ENCODE results near the gene SH2D3C.
"Not testable (repeated sequence)": the region's sequence is repeated elsewhere in the genome, so short reads cannot be mapped to it uniquely, and the experiment has no call there.

The SH2D3C gene

GRCh38 chr9:127785933-127786772 lies 7.7 kb upstream of the SH2D3C start, which contains the start of gene CDK9:
CDK9 (plus strand) TSS chr9:127786034; CDS start chr9:127786149, 115 bp downstream.
- in situ Hi-C loops (cut with MboI; ENCODE audit: low sequenced_read_pairs) = no loop called here

- in situ Hi-C loops (cut with MboI; ENCODE audit: low sequenced_read_pairs) = no loop called here
Observed at GRCh38 chr9:127785023-127785932, 6.8 kb upstream of the SH2D3C start.

- in situ Hi-C loops (cut with MboI; ENCODE audit: low sequenced_read_pairs) = no loop called here
Observed at GRCh38 chr9:127783111-127784008, 4.9 kb upstream of the SH2D3C start.

GRCh38 chr9:127781806-127782205 lies 3.3 kb upstream of the SH2D3C start:
- in situ Hi-C loops (cut with MboI; ENCODE audit: low sequenced_read_pairs) = no loop called here

- in situ Hi-C loops (cut with MboI; ENCODE audit: low sequenced_read_pairs) = not testable (repeated sequence)
Observed at GRCh38 chr9:127780909-127781308, 2.4 kb upstream of the SH2D3C start.

GRCh38 chr9:127780126-127780885 lies 1.8 kb upstream of the SH2D3C start:
- in situ Hi-C loops (cut with MboI; ENCODE audit: low sequenced_read_pairs) = no loop called here

GRCh38 chr9:127779136-127779981 lies 893 bp upstream of the SH2D3C start:
- in situ Hi-C loops (cut with MboI; ENCODE audit: low sequenced_read_pairs) = no loop called here

- in situ Hi-C loops (cut with MboI; ENCODE audit: low sequenced_read_pairs) = no loop called here
Observed at GRCh38 chr9:127777368-127777980, 992 bp downstream of the SH2D3C start.

- in situ Hi-C loops (cut with MboI; ENCODE audit: low sequenced_read_pairs) = no loop called here
Observed at GRCh38 chr9:127776924-127777289, 1.6 kb downstream of the SH2D3C start.

GRCh38 chr9:127776195-127776923 lies 2.1 kb downstream of the SH2D3C start:
- in situ Hi-C loops (cut with MboI; ENCODE audit: low sequenced_read_pairs) = no loop called here

- in situ Hi-C loops (cut with MboI; ENCODE audit: low sequenced_read_pairs) = no loop called here
Observed at GRCh38 chr9:127773981-127774380, 4.5 kb downstream of the SH2D3C start.

GRCh38 chr9:127773272-127773671 lies 5.2 kb downstream of the SH2D3C start:
- in situ Hi-C loops (cut with MboI; ENCODE audit: low sequenced_read_pairs) = no loop called here

- in situ Hi-C loops (cut with MboI; ENCODE audit: low sequenced_read_pairs) = no loop called here
Observed at GRCh38 chr9:127772603-127773002, 5.9 kb downstream of the SH2D3C start.

GRCh38 chr9:127771570-127772189 lies 6.8 kb downstream of the SH2D3C start:
- in situ Hi-C loops (cut with MboI; ENCODE audit: low sequenced_read_pairs) = no loop called here

- in situ Hi-C loops (cut with MboI; ENCODE audit: low sequenced_read_pairs) = no loop called here
Observed at GRCh38 chr9:127770905-127771569, 7.4 kb downstream of the SH2D3C start.

GRCh38 chr9:127770583-127770904 lies 7.9 kb downstream of the SH2D3C start:
- in situ Hi-C loops (cut with MboI; ENCODE audit: low sequenced_read_pairs) = no loop called here

- in situ Hi-C loops (cut with MboI; ENCODE audit: low sequenced_read_pairs) = no loop called here
Observed at GRCh38 chr9:127769929-127770582, 8.4 kb downstream of the SH2D3C start.
